Esophagus (tissue), 2 donors: Measurements from ENCODE around the gene RBP2. TPM values are rescaled to one million over a fixed set of nuclear protein-coding genes. Genes with fewer than 3 reads are reported as not detected.

Source experiments
- H3K27ac ChIP-seq, 2 donors: one replicate each; pipeline ENCODE4 v1.5.1; 2013; ENCODE audit warnings: low read depth in 2 of 2, mild to moderate bottlenecking in 2 of 2, inconsistent platforms in 1 of 2, low read length in 1 of 2, moderate library complexity in 1 of 2
- H3K27me3 ChIP-seq, 2 donors: one replicate each; pipeline ENCODE4 v1.6.1; 2013; ENCODE audit warnings: low read length in 2 of 2, control low read depth in 1 of 2, mild to moderate bottlenecking in 1 of 2; ENCODE audit not compliant: insufficient read depth in 2 of 2, control insufficient read depth in 1 of 2
- H3K36me3 ChIP-seq, 2 donors: one replicate each; pipeline ENCODE4 v1.6.1; 2013; ENCODE audit warnings: low read length in 1 of 2; ENCODE audit not compliant: control insufficient read depth in 2 of 2, insufficient read depth in 2 of 2
- H3K4me1 ChIP-seq, 2 donors: one replicate each; pipeline ENCODE4 v1.6.1; 2013; ENCODE audit warnings: low read length in 1 of 2; ENCODE audit not compliant: control insufficient read depth in 2 of 2, insufficient read depth in 2 of 2
- H3K4me3 ChIP-seq, 2 donors: one replicate each; pipeline ENCODE4 v1.5.1; 2013; ENCODE audit warnings: low read length in 2 of 2, mild to moderate bottlenecking in 2 of 2, low read depth in 1 of 2, moderate library complexity in 1 of 2
- H3K9me3 ChIP-seq, 2 donors: one replicate each; pipeline ENCODE4 v1.6.1; 2013; ENCODE audit warnings: mild to moderate bottlenecking in 2 of 2, low read depth in 1 of 2, low read length in 1 of 2, moderate library complexity in 1 of 2; ENCODE audit not compliant: control insufficient read depth in 2 of 2, insufficient read depth in 1 of 2
- WGBS, 2 donors: extraction: QIAGEN DNeasy Blood & Tissue Kit; methylation state at CpG; one replicate each; pipeline ENCODE4 v1.1.7; 2013; 5-methylcytosine and 5-hydroxymethylcytosine counted together
- polyA plus RNA-seq, 2 donors: library from polyadenylated mRNA; stranded (reverse); fragments of 200-250 nt; gene quantifications; one replicate each; pipeline ENCODE4 v1.2.3, GENCODE V29; 2013
- donor health status: healthy with polysubstance abuse.
- donor health status: Bipolar disorder and iron deficiency.

The RBP2 gene
- polyA plus RNA-seq, 2 donors = 0.13 to 0.43 TPM

DNA sequence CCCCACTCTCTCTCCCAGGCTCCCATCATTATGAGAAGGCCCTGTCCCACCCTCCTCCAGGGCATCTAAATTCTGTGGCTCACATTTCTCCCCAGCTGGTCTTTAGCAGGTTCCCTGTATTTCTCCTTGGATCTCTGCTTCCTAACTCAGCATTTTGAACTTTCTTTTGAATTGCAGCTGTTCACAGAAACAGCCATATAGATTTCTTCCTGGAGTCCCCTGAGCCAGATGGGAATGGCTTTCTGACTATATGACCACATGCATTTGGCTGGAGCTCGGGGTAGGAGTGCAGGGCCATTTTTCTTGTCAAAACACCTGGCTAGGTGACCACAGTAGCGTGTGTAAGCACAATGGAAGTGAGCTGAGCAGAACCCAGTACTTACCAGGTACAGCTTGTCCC, 22.0 kb downstream of the RBP2 start:
- 79 to 80% methylated on average over 2 of the region's 2 CpGs for WGBS, 2 donors
- H3K27me3 ChIP-seq = no peaks in the 10 kb centered on the region
- H3K9me3 ChIP-seq = no peaks in the 10 kb centered on the region
- no peaks in the 10 kb centered on the region for H3K4me1 ChIP-seq
- H3K4me3 ChIP-seq = no peak overlapping the region
- H3K27ac ChIP-seq = no peak overlapping the region
- no peaks in the 10 kb centered on the region for H3K36me3 ChIP-seq

- H3K4me3 ChIP-seq = no peak overlapping the region
- no peak overlapping the region for H3K27ac ChIP-seq
- H3K4me1 ChIP-seq = no peaks in the 10 kb centered on the region
- no peaks in the 10 kb centered on the region for H3K36me3 ChIP-seq
- H3K9me3 ChIP-seq = no peaks in the 10 kb centered on the region
- H3K27me3 ChIP-seq = no peaks in the 10 kb centered on the region
Observed at GRCh38 chr3:139450159-139450558, 26.2 kb downstream of the RBP2 start.

DNA sequence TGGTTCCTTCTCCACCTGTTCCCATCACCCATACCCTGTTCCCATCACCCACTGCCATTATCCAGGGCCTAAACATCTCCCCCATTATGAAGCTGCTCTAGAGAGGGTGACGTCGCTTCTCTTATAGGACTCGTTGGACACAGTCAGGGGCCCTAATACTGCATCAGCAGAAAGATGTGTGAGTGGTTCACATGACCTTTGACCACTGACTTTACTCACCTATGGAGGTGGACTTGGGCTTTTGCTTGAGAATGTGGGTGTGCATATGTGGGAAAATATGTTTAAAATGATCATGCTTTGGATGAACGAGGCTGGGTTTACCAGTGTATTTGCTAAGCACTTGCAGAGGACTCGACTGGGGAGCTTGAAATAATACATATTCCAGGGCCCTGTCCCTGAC, 26.8 kb downstream of the RBP2 start:
- no peaks in the 10 kb centered on the region for H3K36me3 ChIP-seq
- no peaks in the 10 kb centered on the region for H3K27me3 ChIP-seq
- H3K4me3 ChIP-seq = no peak overlapping the region
- no peaks in the 10 kb centered on the region for H3K4me1 ChIP-seq
- WGBS, 2 donors = 88 to 89% methylated on average over 5 of the region's 5 CpGs
- no peaks in the 10 kb centered on the region for H3K9me3 ChIP-seq
- H3K27ac ChIP-seq = no peak overlapping the region

DNA sequence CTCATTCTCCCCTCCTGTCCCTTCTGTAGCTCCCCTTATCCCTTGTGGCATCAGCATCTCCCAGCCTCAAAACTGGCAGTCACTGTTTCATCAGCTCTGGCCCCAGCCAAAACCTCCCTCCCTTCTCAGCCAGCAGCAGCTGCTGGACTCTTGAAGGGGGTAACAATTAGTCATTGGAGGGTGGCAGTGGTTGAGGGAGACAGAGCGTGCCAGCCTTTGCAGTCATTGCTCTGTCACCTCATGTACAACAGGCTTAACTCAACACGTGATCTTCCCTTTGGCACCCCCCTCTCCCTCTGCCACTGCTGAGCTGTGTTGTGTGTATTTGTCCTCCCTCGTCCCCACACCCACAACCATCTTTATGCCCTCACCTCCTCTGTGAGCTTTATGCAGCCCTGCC, 28.2 kb downstream of the RBP2 start:
- Histone ChIP-seq H3K27me3 (no peaks in the 10 kb centered on the region), H3K4me3 (no peak overlapping the region), H3K4me1 (no peaks in the 10 kb centered on the region), H3K9me3 (no peaks in the 10 kb centered on the region), H3K27ac (no peak overlapping the region), H3K36me3 (no peaks in the 10 kb centered on the region)
- WGBS, 2 donors = 67 to 69% methylated on average over 3 of the region's 3 CpGs

GRCh38 chr3:139447486-139447885, 28.8 kb downstream of the RBP2 start:
- H3K4me1 ChIP-seq = no peaks in the 10 kb centered on the region

DNA sequence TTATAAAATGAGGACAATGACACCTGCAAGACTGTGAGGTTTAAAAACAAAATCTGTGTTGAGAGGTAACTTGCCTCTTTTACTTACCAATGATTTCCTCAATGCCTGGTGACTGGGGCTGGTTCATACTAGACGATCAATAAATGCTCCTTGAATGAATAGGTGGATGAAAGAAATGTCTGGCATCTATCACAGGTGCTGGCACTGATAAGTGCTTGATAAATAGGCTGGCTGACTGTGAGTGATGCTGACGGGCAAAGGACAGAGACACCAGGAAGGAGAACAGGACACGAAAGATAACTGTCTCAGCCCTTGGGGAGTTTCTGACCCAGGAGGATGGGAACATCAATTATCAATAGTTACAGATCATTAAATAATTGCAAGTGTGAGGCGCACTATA, 31.9 kb downstream of the RBP2 start:
- no peaks in the 10 kb centered on the region for H3K27me3 ChIP-seq
- H3K4me1 ChIP-seq = no peaks in the 10 kb centered on the region
- no peaks in the 10 kb centered on the region for H3K36me3 ChIP-seq
- no peak overlapping the region for H3K4me3 ChIP-seq
- no peaks in the 10 kb centered on the region for H3K9me3 ChIP-seq
- WGBS, 2 donors = 81 to 90% methylated on average over 4 of the region's 4 CpGs
- no peak overlapping the region for H3K27ac ChIP-seq

More at GRCh38 chr3:139447486-139447885, 28.8 kb downstream of the RBP2 start:
- Histone ChIP-seq H3K27ac (no peak overlapping the region), H3K36me3 (no peaks in the 10 kb centered on the region), H3K27me3 (no peaks in the 10 kb centered on the region), H3K4me3 (no peak overlapping the region), H3K9me3 (no peaks in the 10 kb centered on the region)

DNA sequence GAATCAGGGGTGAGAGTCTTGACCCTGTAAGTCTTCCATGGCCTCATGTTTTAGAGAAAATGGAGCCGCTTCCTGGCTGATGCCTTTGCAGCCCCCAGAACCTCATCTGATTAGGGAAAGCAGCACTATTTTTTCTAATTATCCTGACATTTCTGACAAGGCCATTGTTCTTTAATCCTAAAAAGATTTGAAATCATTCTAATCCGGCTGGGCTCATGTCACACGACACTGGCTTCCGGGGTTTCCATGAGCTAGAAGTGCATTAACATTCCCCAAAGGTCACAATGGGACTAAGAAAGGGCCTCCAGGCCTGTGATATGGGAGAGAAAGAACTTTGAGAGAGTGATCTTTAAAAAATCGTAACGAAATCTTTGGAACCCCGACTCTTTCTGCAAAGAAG, 33.1 kb downstream of the RBP2 start:
- 91% methylated on average over 7 of the region's 7 CpGs for WGBS, 2 donors
- Histone ChIP-seq H3K4me1 (no peaks in the 10 kb centered on the region), H3K36me3 (no peaks in the 10 kb centered on the region), H3K4me3 (no peak overlapping the region), H3K27me3 (no peaks in the 10 kb centered on the region), H3K9me3 (no peaks in the 10 kb centered on the region), H3K27ac (no peak overlapping the region)

DNA sequence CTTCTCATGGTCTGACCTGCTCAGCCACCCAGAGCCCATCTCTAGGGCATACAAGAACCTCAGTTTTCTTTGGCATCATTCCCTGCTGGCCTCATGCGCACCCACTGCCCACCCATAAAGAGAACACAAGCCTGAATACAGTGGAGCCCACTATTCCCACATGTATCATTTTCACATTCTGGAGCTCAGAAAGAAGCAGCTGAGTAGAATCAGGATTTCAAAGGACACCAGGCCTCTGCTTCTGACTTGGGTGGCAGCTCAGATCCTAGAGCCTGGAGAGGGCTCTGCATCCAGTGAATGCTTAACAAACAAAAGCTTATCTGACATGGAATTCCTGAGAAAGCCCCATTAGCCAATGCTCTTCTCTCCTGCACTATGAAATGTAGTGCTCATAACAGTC, 34.7 kb downstream of the RBP2 start:
- Histone ChIP-seq H3K4me3 (no peak overlapping the region), H3K27ac (no peak overlapping the region), H3K36me3 (no peaks in the 10 kb centered on the region), H3K4me1 (no peaks in the 10 kb centered on the region), H3K9me3 (no peaks in the 10 kb centered on the region), H3K27me3 (no peaks in the 10 kb centered on the region)
- 94 to 96% methylated on average over 1 of the region's 1 CpG for WGBS, 2 donors

DNA sequence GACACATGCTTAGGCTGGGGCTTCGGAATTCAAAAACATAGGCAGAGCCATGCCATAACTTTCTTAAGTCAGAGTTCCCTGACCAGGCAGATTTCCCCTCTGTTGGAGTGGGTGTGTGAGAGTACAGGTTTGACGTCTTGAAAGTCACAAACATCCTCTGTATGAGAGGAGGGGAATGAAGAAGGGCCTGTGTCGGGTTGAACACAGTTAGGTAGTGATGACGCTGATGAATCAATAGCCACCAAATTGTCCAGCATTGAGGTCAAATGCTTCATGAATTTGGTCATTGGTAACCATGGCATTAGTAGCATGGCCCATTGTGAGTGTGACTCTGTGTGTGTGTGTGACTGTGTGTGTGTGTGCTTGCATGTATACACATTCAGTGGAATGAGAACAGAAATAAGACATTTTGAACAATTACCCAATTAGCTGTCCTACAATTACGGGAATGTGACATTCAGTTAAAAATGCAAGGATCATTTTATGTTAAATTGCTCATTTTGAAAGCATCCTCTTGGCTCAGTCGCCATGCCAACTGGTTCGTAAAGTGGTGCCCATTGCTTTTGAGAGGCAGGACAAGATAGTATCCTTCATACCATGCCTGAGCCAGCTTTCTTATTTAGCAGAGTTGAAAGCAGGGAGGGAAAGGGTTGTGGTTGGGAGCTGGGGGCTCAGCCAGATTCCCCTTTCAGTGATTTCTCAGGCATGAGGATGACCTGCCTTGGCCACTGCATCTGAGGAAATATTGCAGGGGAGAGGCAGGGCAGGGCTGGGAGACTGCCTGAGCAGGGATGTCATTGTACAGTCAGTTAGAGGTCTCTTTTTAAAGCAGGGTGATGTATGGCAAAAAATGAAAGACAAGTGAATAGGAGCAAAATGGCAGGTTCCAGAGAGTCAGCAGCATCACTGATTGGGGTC, 35.4 kb downstream of the RBP2 start:
- Histone ChIP-seq H3K4me1 (no peaks in the 10 kb centered on the region), H3K36me3 (no peaks in the 10 kb centered on the region), H3K27ac (no peak overlapping the region), H3K27me3 (no peaks in the 10 kb centered on the region), H3K4me3 (no peak overlapping the region), H3K9me3 (no peaks in the 10 kb centered on the region)
- WGBS, 2 donors = 90 to 94% methylated on average over 7 of the region's 7 CpGs

- H3K27ac ChIP-seq = no peak overlapping the region
- peaks cover 0 to 4% of the 10 kb centered on the region in 2 donors for H3K4me1 ChIP-seq
- no peak overlapping the region for H3K4me3 ChIP-seq
- WGBS, 2 donors = 84 to 88% methylated on average over 1 of the region's 1 CpG
- no peaks in the 10 kb centered on the region for H3K36me3 ChIP-seq
- H3K27me3 ChIP-seq = no peaks in the 10 kb centered on the region
- H3K9me3 ChIP-seq = no peaks in the 10 kb centered on the region
Observed at GRCh38 chr3:139439278-139439677, 37.0 kb downstream of the RBP2 start.
